ENCODE measurements around the gene DBH.

DBH gene

DNA sequence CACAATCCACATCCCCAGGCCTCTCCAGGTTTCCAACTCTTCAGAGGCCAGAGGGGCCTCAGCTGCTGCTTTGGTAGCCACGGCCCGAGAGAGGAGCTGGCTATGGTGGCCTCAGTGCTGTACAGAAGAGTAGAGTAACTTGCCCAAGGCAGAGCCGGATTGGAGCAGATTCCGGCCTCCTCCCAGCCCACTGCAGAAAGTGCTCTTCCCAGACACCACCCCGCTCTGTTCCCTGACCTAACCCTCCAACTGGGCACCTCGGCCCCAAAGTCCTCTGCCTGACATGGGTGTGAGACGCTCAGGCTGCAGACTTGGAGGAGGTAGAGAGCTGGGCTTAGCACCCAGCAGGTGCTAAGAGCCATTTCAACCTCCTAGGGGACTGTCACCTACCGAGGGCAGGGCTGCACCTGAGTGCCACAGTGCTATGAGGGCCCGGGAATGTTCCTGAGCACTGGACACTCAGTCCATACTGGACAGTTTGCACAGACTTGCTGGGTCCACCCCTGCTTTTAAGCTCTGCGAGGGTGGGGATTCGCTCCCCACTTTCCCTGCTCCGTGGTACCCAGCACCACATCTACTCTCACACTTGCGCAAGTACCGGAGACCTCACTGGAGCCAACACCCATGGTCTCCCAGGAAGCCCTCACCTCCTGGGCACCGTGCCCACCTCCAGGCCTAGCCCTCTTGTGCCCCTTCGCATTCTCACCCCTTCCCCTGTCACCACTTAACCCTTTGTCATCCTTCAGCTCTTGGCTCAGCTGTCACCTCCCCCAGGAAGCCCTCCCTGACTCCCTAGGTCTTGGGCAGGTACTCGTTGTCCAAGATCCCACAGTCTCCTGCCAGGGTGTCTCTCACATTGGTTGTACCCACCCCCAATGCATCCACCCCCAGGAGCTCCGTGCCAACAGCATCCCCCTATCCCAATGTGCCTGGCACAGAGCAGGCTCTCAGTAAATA lies 49.8 kb downstream of the DBH start:
- no peak for TF ChIP-seq PPARA (CRISPR knock-in tag; IDR thresholded peaks at IDR 0.05; ENCODE audit: borderline replicate concordance)
- no peak for TF ChIP-seq BACH2 (CRISPR knock-in tag; IDR thresholded peaks at IDR 0.05; ENCODE audit: borderline replicate concordance)
- no peak for TF ChIP-seq ZC3H10 (CRISPR knock-in tag; IDR thresholded peaks at IDR 0.05)
- no peak for TF ChIP-seq ZFP30 (CRISPR knock-in tag; IDR thresholded peaks at IDR 0.05)
- no peak for TF ChIP-seq TOX (CRISPR knock-in tag; IDR thresholded peaks at IDR 0.05; ENCODE audit: borderline replicate concordance)
- TF ChIP-seq GLIS3 (CRISPR knock-in tag; IDR thresholded peaks at IDR 0.05): no peak
- no peak for TF ChIP-seq RARB (CRISPR knock-in tag; IDR thresholded peaks at IDR 0.05)
- no peak for TF ChIP-seq TCF4 (CRISPR knock-in tag; IDR thresholded peaks at IDR 0.05; ENCODE audit: borderline replicate concordance)
- TF ChIP-seq SNAI2 (CRISPR knock-in tag; IDR thresholded peaks at IDR 0.05): no peak

DNA sequence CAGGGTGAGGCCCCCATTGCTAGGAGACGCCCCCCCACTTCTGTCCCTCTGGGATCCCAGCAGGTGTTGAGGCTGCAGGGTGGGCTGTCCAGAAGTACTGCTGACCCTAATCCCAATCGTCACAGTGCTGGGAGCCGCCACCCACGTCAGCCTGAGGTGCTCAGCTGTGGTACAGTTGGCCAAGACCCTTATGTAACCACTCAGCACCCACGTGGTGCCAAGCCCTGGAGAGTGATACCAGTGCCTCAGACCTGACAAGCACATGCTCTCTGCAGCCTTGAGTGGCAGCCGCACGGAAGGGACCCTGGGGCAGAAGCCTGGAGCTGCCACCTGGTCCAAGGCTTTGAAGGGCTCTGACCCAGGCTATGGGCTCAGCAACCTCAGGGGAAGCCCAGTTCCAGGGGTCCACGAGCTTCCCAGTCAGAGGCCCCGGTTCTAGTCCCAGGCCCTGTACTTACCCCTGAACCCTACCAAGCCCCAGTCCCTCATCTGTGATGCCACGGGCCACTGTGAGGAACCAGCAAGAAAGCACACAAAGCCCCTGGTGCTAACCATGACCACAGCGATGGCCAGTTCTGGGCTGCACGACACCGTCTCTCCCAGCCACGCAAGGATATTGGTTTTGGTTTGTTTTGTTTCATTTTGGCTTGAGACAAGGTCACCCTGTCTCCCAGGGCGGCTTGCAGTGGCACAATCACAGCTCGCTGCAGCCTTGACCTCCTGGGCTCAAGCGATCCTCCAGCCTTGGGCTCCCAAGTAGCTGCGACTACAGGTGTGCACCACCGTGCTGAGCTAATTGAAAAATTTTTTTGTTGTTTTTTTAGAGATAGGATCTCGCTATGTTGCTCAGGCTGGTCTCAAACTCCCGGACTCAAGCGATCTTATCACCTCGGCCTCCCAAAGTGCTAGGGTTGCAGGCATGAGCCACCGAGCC lies 50.7 kb downstream of the DBH start:
- no peak for ATAC-seq
- TF ChIP-seq ARNTL (CRISPR knock-in tag; IDR thresholded peaks at IDR 0.05; ENCODE audit: borderline replicate concordance, low read depth) (no peak), PPARA (CRISPR knock-in tag; IDR thresholded peaks at IDR 0.05; ENCODE audit: borderline replicate concordance) (no peak), ISL1 (CRISPR knock-in tag; IDR thresholded peaks at IDR 0.05) (no peak), ZNF70 (CRISPR knock-in tag; IDR thresholded peaks at IDR 0.05) (no peak)
- TF ChIP-seq, protein P1, sequence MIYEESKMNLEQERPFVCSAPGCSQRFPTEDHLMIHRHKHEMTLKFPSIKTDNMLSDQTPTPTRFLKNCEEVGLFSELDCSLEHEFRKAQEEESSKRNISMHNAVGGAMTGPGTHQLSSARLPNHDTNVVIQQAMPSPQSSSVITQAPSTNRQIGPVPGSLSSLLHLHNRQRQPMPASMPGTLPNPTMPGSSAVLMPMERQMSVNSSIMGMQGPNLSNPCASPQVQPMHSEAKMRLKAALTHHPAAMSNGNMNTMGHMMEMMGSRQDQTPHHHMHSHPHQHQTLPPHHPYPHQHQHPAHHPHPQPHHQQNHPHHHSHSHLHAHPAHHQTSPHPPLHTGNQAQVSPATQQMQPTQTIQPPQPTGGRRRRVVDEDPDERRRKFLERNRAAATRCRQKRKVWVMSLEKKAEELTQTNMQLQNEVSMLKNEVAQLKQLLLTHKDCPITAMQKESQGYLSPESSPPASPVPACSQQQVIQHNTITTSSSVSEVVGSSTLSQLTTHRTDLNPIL (CRISPR knock-in tag; IDR thresholded peaks at IDR 0.05; ENCODE audit: low read depth): no peak
- TF ChIP-seq, protein P2, sequence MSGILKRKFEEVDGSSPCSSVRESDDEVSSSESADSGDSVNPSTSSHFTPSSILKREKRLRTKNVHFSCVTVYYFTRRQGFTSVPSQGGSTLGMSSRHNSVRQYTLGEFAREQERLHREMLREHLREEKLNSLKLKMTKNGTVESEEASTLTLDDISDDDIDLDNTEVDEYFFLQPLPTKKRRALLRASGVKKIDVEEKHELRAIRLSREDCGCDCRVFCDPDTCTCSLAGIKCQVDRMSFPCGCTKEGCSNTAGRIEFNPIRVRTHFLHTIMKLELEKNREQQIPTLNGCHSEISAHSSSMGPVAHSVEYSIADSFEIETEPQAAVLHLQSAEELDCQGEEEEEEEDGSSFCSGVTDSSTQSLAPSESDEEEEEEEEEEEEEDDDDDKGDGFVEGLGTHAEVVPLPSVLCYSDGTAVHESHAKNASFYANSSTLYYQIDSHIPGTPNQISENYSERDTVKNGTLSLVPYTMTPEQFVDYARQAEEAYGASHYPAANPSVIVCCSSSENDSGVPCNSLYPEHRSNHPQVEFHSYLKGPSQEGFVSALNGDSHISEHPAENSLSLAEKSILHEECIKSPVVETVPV (CRISPR knock-in tag; IDR thresholded peaks at IDR 0.05): no peak
- TF ChIP-seq, protein P3, sequence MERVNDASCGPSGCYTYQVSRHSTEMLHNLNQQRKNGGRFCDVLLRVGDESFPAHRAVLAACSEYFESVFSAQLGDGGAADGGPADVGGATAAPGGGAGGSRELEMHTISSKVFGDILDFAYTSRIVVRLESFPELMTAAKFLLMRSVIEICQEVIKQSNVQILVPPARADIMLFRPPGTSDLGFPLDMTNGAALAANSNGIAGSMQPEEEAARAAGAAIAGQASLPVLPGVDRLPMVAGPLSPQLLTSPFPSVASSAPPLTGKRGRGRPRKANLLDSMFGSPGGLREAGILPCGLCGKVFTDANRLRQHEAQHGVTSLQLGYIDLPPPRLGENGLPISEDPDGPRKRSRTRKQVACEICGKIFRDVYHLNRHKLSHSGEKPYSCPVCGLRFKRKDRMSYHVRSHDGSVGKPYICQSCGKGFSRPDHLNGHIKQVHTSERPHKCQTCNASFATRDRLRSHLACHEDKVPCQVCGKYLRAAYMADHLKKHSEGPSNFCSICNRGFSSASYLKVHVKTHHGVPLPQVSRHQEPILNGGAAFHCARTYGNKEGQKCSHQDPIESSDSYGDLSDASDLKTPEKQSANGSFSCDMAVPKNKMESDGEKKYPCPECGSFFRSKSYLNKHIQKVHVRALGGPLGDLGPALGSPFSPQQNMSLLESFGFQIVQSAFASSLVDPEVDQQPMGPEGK (CRISPR knock-in tag; IDR thresholded peaks at IDR 0.05; ENCODE audit: borderline replicate concordance): no peak

More for the DNA sequence above, 49.8 kb downstream of the DBH start:
- no peak for ATAC-seq

DNA sequence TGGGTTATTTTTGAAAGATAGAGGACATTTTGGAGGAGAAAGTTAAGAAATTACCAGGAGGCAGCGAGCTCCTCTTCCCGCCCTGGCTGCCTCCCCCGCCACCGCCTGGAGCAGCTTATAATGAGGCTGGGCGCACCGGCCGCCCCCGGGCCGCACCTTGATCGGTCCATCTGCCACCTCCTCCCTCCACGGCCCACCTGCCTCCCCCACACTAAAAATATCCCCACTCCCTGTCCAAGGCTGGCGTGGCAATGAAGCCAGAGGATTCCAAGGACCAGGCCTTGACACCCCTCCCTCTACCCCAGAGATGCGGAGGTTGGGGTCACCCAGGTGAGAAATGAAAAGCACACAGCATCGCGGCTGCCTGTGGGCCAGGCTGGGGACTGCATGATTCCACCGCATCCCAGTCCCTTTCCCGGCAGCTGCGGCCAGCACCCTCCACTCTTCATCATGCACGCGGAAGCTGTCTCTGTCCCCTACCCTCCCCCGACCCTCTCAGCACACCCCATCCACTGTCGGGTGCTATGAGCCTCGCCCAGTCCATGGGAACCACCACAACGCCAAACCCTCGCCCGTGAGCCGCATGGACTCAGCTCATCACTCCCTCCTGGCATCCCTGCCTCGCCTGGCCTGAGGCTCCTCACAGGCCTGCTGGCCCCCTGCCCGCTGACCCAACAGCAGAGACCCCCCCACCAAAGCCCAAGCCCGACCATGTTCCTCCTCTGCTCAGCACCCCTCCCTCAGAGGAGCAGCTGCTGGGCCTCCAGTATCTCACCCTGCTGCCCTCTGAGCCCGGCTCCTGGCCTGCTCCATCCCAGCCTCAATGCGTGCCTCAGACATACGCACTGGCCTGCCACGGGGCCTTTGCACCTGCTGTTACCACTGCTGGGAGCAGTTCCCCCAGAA lies 51.9 kb downstream of the DBH start:
- no peak for TF ChIP-seq ZC3H10 (CRISPR knock-in tag; IDR thresholded peaks at IDR 0.05)

DNA sequence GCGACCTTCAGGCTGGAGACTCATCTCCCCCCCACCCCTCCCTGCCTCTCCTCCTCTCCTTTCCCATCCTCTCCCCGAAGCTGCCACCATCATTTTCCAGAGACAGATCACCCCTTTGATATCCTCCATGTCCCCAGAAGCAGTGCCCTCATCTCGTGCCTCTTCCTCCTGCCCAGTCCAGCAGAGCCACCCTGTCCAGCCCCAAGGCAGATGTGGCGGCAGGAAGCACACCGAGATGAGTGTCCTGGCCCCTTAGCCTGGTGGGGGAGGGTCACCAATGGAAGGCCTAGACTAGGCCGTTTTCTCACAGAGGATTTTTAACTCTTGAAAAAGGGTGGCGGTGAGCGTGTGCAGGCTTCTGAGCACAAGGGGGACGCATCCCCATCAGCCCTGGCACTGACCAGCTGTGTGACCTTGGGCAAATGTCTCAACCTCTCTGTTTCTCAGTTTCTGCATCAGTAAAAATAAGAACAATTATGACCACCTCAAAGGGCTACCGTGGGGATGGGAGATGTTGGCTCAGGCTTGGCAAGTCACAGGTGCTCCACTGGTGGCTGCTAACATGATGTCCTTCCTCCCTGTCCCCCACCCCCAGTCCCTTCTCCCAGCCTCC lies 53.1 kb downstream of the DBH start:
- no peak for ATAC-seq
- no peak for TF ChIP-seq CSDC2 (CRISPR knock-in tag; IDR thresholded peaks at IDR 0.05)
- TF ChIP-seq ARNTL (CRISPR knock-in tag; IDR thresholded peaks at IDR 0.05; ENCODE audit: borderline replicate concordance, low read depth): no peak
- no peak for TF ChIP-seq BACH2 (CRISPR knock-in tag; IDR thresholded peaks at IDR 0.05; ENCODE audit: borderline replicate concordance)
- TF ChIP-seq, protein P1 (CRISPR knock-in tag; IDR thresholded peaks at IDR 0.05; ENCODE audit: low read depth): no peak

More for the DNA sequence above, 51.9 kb downstream of the DBH start:
- ATAC-seq: no peak

All from SK-N-SH treated with all-trans-retinoic acid at 6 μM for 48 hours (cell line).